ENCODE measurements around the gene EIF4E2. TPM values are rescaled to one million over a fixed set of nuclear protein-coding genes. Genes with fewer than 3 reads are reported as not detected.

EIF4E2 gene
- total RNA-seq, 3 donors from 2014 or later (not counting 1 experiment from before 2014, with no cell fraction given): 62.2 to 67.6 (median 63.5) TPM

- Mint-ChIP-seq H3K4me1 (peaks cover 0 to 8% of the 10 kb centered on the region in 2 donors), H3K9me3 (no peaks in the 10 kb centered on the region), H3K36me3 (no peaks in the 10 kb centered on the region), H3K27me3 (ENCODE audit: low read depth in 2 of 2) (peaks cover 0 to 18% of the 10 kb centered on the region in 2 donors), H3K4me3 (no peak within 1 kb of the TSS), H3K27ac (no peak within 1 kb of the TSS)
- ATAC-seq: no peak
- intact Hi-C loops (cut with micrococcal nuclease): no loop called here
- no peak within 1 kb of the TSS for H3K4me3 ChIP-seq (ENCODE audit: low read length)
- DNase-seq: no peak
- peaks cover 3% of the 10 kb centered on the region for H3K27me3 ChIP-seq (ENCODE audit: control insufficient read depth, insufficient read depth, low read length)
- H3K27ac ChIP-seq (ENCODE audit: low read length): no peak within 1 kb of the TSS
- H3K36me3 ChIP-seq (ENCODE audit: control insufficient read depth, insufficient read depth, low read length): no peaks in the 10 kb centered on the region
- 63% methylated on average over 19 of the region's 23 CpGs for WGBS (ENCODE audit: insufficient coverage)
- H3K4me1 ChIP-seq (ENCODE audit: control insufficient read depth, insufficient read depth, low read length): peaks cover 13% of the 10 kb centered on the region
- peaks cover 4% of the 10 kb centered on the region for H3K9me3 ChIP-seq (ENCODE audit: control insufficient read depth, insufficient read depth, low read length)
- TF ChIP-seq, protein P1, sequence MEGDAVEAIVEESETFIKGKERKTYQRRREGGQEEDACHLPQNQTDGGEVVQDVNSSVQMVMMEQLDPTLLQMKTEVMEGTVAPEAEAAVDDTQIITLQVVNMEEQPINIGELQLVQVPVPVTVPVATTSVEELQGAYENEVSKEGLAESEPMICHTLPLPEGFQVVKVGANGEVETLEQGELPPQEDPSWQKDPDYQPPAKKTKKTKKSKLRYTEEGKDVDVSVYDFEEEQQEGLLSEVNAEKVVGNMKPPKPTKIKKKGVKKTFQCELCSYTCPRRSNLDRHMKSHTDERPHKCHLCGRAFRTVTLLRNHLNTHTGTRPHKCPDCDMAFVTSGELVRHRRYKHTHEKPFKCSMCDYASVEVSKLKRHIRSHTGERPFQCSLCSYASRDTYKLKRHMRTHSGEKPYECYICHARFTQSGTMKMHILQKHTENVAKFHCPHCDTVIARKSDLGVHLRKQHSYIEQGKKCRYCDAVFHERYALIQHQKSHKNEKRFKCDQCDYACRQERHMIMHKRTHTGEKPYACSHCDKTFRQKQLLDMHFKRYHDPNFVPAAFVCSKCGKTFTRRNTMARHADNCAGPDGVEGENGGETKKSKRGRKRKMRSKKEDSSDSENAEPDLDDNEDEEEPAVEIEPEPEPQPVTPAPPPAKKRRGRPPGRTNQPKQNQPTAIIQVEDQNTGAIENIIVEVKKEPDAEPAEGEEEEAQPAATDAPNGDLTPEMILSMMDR (IDR thresholded peaks at IDR 0.05): no peak
Measured at GRCh38 chr2:232539298-232540231, 10.9 kb upstream of the EIF4E2 start, which contains the start of gene CHRNG. TSS of gene CHRNG (plus strand) at chr2:232539692. CDS start at chr2:232539748, 56 bp downstream.

DNA sequence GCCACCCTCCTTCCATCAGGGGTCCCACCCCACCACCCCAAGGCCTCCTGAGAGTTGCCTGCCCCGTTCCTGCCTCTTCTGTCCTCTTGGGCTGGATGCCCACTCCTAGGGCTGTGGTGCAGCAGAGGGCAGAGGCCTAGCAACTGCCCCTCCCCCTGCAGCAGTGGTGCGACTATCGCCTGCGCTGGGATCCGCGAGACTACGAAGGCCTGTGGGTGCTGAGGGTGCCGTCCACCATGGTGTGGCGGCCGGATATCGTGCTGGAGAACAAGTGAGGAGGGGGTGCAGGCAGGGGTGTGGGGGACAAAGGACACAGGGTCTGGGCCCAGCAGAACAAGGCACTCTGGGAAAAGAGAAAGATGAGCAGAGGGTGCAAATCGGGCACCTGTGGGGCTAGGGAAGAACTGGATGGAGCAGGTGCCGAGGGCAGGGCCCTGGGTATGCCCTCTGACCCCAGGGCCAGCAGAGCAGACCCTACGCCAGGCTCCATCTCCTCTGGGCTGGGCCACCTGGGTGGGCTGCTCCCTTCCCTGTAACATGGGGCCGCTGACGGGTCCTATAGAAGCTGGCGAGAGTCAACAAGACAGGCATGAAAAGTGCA, 9.9 kb upstream of the EIF4E2 start:
- intact Hi-C loops (cut with micrococcal nuclease): no loop called here
- H3K9me3 Mint-ChIP-seq: no peaks in the 10 kb centered on the region
- peaks cover 0 to 13% of the 10 kb centered on the region in 2 donors for H3K4me1 Mint-ChIP-seq
- 91% methylated on average over 17 of the region's 17 CpGs for WGBS (ENCODE audit: insufficient coverage)
- Histone ChIP-seq H3K36me3 (ENCODE audit: control insufficient read depth, insufficient read depth, low read length) (no peaks in the 10 kb centered on the region), H3K27ac (ENCODE audit: low read length) (no peak overlapping the region), H3K4me1 (ENCODE audit: control insufficient read depth, insufficient read depth, low read length) (peaks cover 13% of the 10 kb centered on the region), H3K9me3 (ENCODE audit: control insufficient read depth, insufficient read depth, low read length) (peaks cover 4% of the 10 kb centered on the region), H3K27me3 (ENCODE audit: control insufficient read depth, insufficient read depth, low read length) (peaks cover 3% of the 10 kb centered on the region), H3K4me3 (ENCODE audit: low read length) (no peak overlapping the region)
- DNase-seq: no peak
- H3K36me3 Mint-ChIP-seq: no peaks in the 10 kb centered on the region
- no peak overlapping the region for H3K4me3 Mint-ChIP-seq
- no peak for ATAC-seq
- TF ChIP-seq, protein P1 (IDR thresholded peaks at IDR 0.05): no peak
- H3K27me3 Mint-ChIP-seq (ENCODE audit: low read depth in 2 of 2): peaks cover 0 to 18% of the 10 kb centered on the region in 2 donors
- no peak overlapping the region for H3K27ac Mint-ChIP-seq

GRCh38 chr2:232541195-232541960, 9.1 kb upstream of the EIF4E2 start:
- Histone ChIP-seq H3K4me3 (ENCODE audit: low read length) (no peak overlapping the region), H3K27ac (ENCODE audit: low read length) (no peak overlapping the region), H3K4me1 (ENCODE audit: control insufficient read depth, insufficient read depth, low read length) (peaks cover 13% of the 10 kb centered on the region), H3K36me3 (ENCODE audit: control insufficient read depth, insufficient read depth, low read length) (no peaks in the 10 kb centered on the region), H3K9me3 (ENCODE audit: control insufficient read depth, insufficient read depth, low read length) (peaks cover 2% of the 10 kb centered on the region), H3K27me3 (ENCODE audit: control insufficient read depth, insufficient read depth, low read length) (no peaks in the 10 kb centered on the region)
- WGBS (ENCODE audit: insufficient coverage): 65% methylated on average over 18 of the region's 19 CpGs
- no peak overlapping the region for H3K27ac Mint-ChIP-seq
- TF ChIP-seq, protein P1 (IDR thresholded peaks at IDR 0.05): no peak
- peaks cover under 1 to 13% of the 10 kb centered on the region in 2 donors for H3K4me1 Mint-ChIP-seq
- peaks cover 0 to 18% of the 10 kb centered on the region in 2 donors for H3K27me3 Mint-ChIP-seq (ENCODE audit: low read depth in 2 of 2)
- intact Hi-C loops (cut with micrococcal nuclease): no loop called here
- ATAC-seq (no peak), DNase-seq (no peak)
- no peaks in the 10 kb centered on the region for H3K9me3 Mint-ChIP-seq
- no peak overlapping the region for H3K4me3 Mint-ChIP-seq
- H3K36me3 Mint-ChIP-seq: no peaks in the 10 kb centered on the region
